ENCODE data around the gene TREX2. TPM values are rescaled to one million over a fixed set of nuclear protein-coding genes. Genes with fewer than 3 reads are reported as not detected.
A peak's percentile ranks its signal among the peaks of the same experiment; 100 is the strongest.

The TREX2 gene
- total RNA-seq, 1 donor from 2014 or later = 9.6 TPM

- no peaks in the 10 kb centered on the region for H3K27me3 ChIP-seq
- H3K4me1 ChIP-seq = peaks cover 8% of the 10 kb centered on the region
- H3K4me3 ChIP-seq = peak overlapping the region; percentile 47 to 52
- H3K27ac ChIP-seq = no peak overlapping the region
- no peaks in the 10 kb centered on the region for H3K36me3 ChIP-seq
- no peak for DNase-seq (ENCODE audit: extremely low spot score in 2 of 2)
- no peak for TF ChIP-seq POLR2AphosphoS5 (IDR thresholded peaks at IDR 0.05; ENCODE audit: insufficient read depth in 1 of 2, low read depth in 1 of 2)
- no peak for TF ChIP-seq CTCF (IDR thresholded peaks at IDR 0.05)
- TF ChIP-seq POLR2A (IDR thresholded peaks at IDR 0.05) = no peak
- intact Hi-C loops (cut with DNase I) = no loop called here
- no peaks in the 10 kb centered on the region for H3K9me3 ChIP-seq
These were observed 35.0 kb downstream of the TREX2 start for GRCh38 chrX:153410888-153411254.

DNA sequence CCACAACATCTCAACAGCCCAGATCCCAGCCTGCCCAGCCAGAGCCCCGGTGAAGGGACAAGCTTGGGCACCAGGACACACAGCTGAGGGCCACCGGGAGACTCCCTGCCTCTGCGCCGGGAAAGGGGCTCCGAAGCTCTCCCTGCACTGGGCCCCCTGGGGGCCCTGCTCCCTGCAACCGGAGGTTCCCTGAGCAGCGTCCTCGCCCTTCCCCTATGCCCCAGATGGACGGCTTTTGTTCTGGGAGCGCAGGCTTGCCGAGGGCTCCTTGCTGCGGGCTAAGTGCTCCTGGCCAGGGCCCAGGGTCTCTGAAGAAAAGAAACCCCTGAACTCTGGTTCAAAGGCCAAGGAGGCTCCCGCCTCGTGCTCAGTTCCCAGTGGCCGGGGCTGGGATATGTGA, 35.5 kb downstream of the TREX2 start:
- Histone ChIP-seq H3K27ac (no peak overlapping the region), H3K4me3 (no peak overlapping the region), H3K9me3 (no peaks in the 10 kb centered on the region), H3K36me3 (no peaks in the 10 kb centered on the region), H3K4me1 (peaks cover 8% of the 10 kb centered on the region), H3K27me3 (no peaks in the 10 kb centered on the region)
- DNase-seq (ENCODE audit: extremely low spot score in 2 of 2) = no peak
- no peak for TF ChIP-seq POLR2AphosphoS5 (IDR thresholded peaks at IDR 0.05; ENCODE audit: insufficient read depth in 1 of 2, low read depth in 1 of 2)
- no peak for TF ChIP-seq POLR2A (IDR thresholded peaks at IDR 0.05)
- no peak for TF ChIP-seq CTCF (IDR thresholded peaks at IDR 0.05)
- intact Hi-C loops (cut with DNase I) = no loop called here

- intact Hi-C loops (cut with DNase I) = no loop called here
- Histone ChIP-seq H3K36me3 (no peaks in the 10 kb centered on the region), H3K27me3 (no peaks in the 10 kb centered on the region), H3K27ac (no peak overlapping the region), H3K9me3 (no peaks in the 10 kb centered on the region), H3K4me3 (no peak overlapping the region), H3K4me1 (peaks cover 8% of the 10 kb centered on the region)
- TF ChIP-seq POLR2A (IDR thresholded peaks at IDR 0.05) (no peak), CTCF (IDR thresholded peaks at IDR 0.05) (no peak), POLR2AphosphoS5 (IDR thresholded peaks at IDR 0.05; ENCODE audit: insufficient read depth in 1 of 2, low read depth in 1 of 2) (no peak)
- no peak for DNase-seq (ENCODE audit: extremely low spot score in 2 of 2)
These were observed 36.3 kb downstream of the TREX2 start for GRCh38 chrX:153409414-153410101.

DNA sequence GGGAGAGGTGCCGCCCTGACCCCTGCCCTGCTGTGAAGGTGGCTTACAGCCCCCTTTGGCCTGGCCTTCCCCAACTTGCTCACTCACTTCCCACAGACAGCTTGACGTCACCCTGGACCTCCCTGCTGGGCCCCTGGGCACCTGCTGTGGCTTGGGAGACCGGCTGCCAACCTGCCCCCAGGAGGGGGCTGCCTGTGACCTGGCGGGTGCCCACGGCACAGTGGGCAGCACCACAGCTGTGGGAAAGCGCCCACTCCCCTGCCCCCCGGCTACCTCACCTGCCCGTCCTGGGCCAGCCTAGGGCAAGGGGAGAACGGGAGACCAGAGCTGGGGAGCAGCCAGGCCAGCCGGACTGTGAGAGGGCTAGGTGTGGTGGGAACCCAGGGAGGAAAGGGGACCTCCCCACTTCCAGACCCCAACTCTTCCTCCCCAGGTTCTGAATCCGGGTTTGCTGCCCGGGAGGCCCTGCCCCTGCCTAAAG, 36.9 kb downstream of the TREX2 start:
- H3K4me3 ChIP-seq = no peak overlapping the region
- TF ChIP-seq POLR2A (IDR thresholded peaks at IDR 0.05) (no peak), POLR2AphosphoS5 (IDR thresholded peaks at IDR 0.05; ENCODE audit: insufficient read depth in 1 of 2, low read depth in 1 of 2) (no peak), CTCF (IDR thresholded peaks at IDR 0.05) (no peak)
- H3K27ac ChIP-seq = no peak overlapping the region
- no peak for DNase-seq (ENCODE audit: extremely low spot score in 2 of 2)
- no peaks in the 10 kb centered on the region for H3K36me3 ChIP-seq
- intact Hi-C loops (cut with DNase I) = no loop called here
- peaks cover 8% of the 10 kb centered on the region for H3K4me1 ChIP-seq
- H3K9me3 ChIP-seq = no peaks in the 10 kb centered on the region
- H3K27me3 ChIP-seq = no peaks in the 10 kb centered on the region

GRCh38 chrX:153408221-153408721, 37.6 kb downstream of the TREX2 start:
- no peak for DNase-seq (ENCODE audit: extremely low spot score in 2 of 2)
- H3K4me1 ChIP-seq = peaks cover 8% of the 10 kb centered on the region
- no peaks in the 10 kb centered on the region for H3K9me3 ChIP-seq
- H3K27ac ChIP-seq = no peak overlapping the region
- H3K36me3 ChIP-seq = no peaks in the 10 kb centered on the region
- intact Hi-C loops (cut with DNase I) = no loop called here
- H3K4me3 ChIP-seq = no peak overlapping the region
- no peaks in the 10 kb centered on the region for H3K27me3 ChIP-seq
- TF ChIP-seq POLR2A (IDR thresholded peaks at IDR 0.05) = no peak
- no peak for TF ChIP-seq CTCF (IDR thresholded peaks at IDR 0.05)
- no peak for TF ChIP-seq POLR2AphosphoS5 (IDR thresholded peaks at IDR 0.05; ENCODE audit: insufficient read depth in 1 of 2, low read depth in 1 of 2)

Data from vagina (tissue), 2 donors.